GM15510 (cell line): ENCODE results near the gene TEX26.

ENCODE experiments used
- POLR2A ChIP-seq: IDR thresholded peaks from 3 replicates; pipeline ENCODE4 v1.6.1; 2011; ENCODE audit warnings: borderline replicate concordance; ENCODE audit not compliant: insufficient read length; ENCODE audit errors: extremely low read depth

Gene TEX26

GRCh38 chr13:30982906-30983305 is 50.5 kb downstream of the TEX26 start:
- no peak for TF ChIP-seq POLR2A

GRCh38 chr13:30983431-30983830 is 51.0 kb downstream of the TEX26 start:
- TF ChIP-seq POLR2A, result no peak

- TF ChIP-seq POLR2A, result no peak
Observed at GRCh38 chr13:30984620-30985019, 52.2 kb downstream of the TEX26 start.

GRCh38 chr13:30985637-30986205 is 53.3 kb downstream of the TEX26 start:
- TF ChIP-seq POLR2A, result no peak

- TF ChIP-seq POLR2A, result no peak
Observed at GRCh38 chr13:30991184-30991583, 58.7 kb downstream of the TEX26 start.

- no peak for TF ChIP-seq POLR2A
Observed at GRCh38 chr13:30991922-30992321, 59.5 kb downstream of the TEX26 start.

GRCh38 chr13:30995331-30995730 is 62.9 kb downstream of the TEX26 start:
- TF ChIP-seq POLR2A, result no peak

GRCh38 chr13:30997697-30998096 is 65.2 kb downstream of the TEX26 start:
- TF ChIP-seq POLR2A, result no peak

- TF ChIP-seq POLR2A, result no peak
Observed at GRCh38 chr13:30998136-30999088, 66.0 kb downstream of the TEX26 start.

GRCh38 chr13:31000889-31001288 is 68.4 kb downstream of the TEX26 start:
- no peak for TF ChIP-seq POLR2A

GRCh38 chr13:31001647-31002046 is 69.2 kb downstream of the TEX26 start:
- TF ChIP-seq POLR2A, result no peak

GRCh38 chr13:31005066-31005465 is 72.6 kb downstream of the TEX26 start:
- TF ChIP-seq POLR2A, result no peak

- TF ChIP-seq POLR2A, result no peak
Observed at GRCh38 chr13:31007417-31007816, 75.0 kb downstream of the TEX26 start.

- TF ChIP-seq POLR2A, result no peak
Observed at GRCh38 chr13:31008400-31009115, 76.1 kb downstream of the TEX26 start.

- TF ChIP-seq POLR2A, result no peak
Observed at GRCh38 chr13:31009166-31009565, 76.7 kb downstream of the TEX26 start.

GRCh38 chr13:31010296-31010695 is 77.8 kb downstream of the TEX26 start:
- no peak for TF ChIP-seq POLR2A

GRCh38 chr13:31011193-31011860 is 78.9 kb downstream of the TEX26 start:
- no peak for TF ChIP-seq POLR2A
